GM23338 (cell line): ENCODE results near the gene IGF2BP2. TPM values are rescaled to one million over a fixed set of nuclear protein-coding genes. Genes with fewer than 3 reads are reported as not detected.

Experiments
- ATAC-seq: fragments of 200-7000 bp; cut with Tn5 transposase; 3 replicates; pipeline ENCODE4 v1.9.1; 2020
- DNase-seq: peaks from one replicate; pipeline ENCODE4 v3.0.0-alpha.2; 2015; ENCODE audit warnings: low spot score
- H2AFZ ChIP-seq: fragments of 200-600 bp; sonication (generic); 2 replicates; pipeline ENCODE4 v1.8.0; 2016; ENCODE audit warnings: antibody characterized with exemption, mild to moderate bottlenecking, moderate library complexity
- H3F3A ChIP-seq: fragments of 200-600 bp; sonication (generic); replicated peaks from 2 replicates; pipeline ENCODE4 v1.8.0; 2017; ENCODE audit warnings: antibody characterized with exemption, mixed run types, low read depth
- H3K27ac ChIP-seq: fragments of 200-600 bp; sonication (generic); 2 replicates; pipeline ENCODE4 v1.6.1; 2016; ENCODE audit warnings: low read depth
- H3K27me3 ChIP-seq: fragments of 200-600 bp; sonication (generic); 2 replicates; pipeline ENCODE4 v1.8.0; 2016; ENCODE audit warnings: mild to moderate bottlenecking, mixed run types, moderate library complexity; ENCODE audit not compliant: insufficient read depth
- H3K36me3 ChIP-seq: fragments of 200-600 bp; sonication (generic); 2 replicates; pipeline ENCODE4 v1.8.0; 2016; ENCODE audit warnings: mild to moderate bottlenecking; ENCODE audit not compliant: insufficient read depth
- H3K4me1 ChIP-seq: fragments of 200-600 bp; sonication (generic); 2 replicates; pipeline ENCODE4 v1.8.0; 2016; ENCODE audit warnings: mild to moderate bottlenecking, moderate library complexity; ENCODE audit not compliant: insufficient read depth
- H3K4me2 ChIP-seq: fragments of 200-600 bp; sonication (generic); 2 replicates; pipeline ENCODE4 v1.7.1; 2017; ENCODE audit warnings: mixed run types
- H3K4me3 ChIP-seq: fragments of 200-600 bp; sonication (generic); 2 replicates; pipeline ENCODE4 v1.6.1; 2016; ENCODE audit warnings: mixed run types
- H3K79me2 ChIP-seq: fragments of 200-600 bp; sonication (generic); replicated peaks from 2 replicates; pipeline ENCODE4 v1.8.0; 2017; ENCODE audit warnings: mild to moderate bottlenecking; ENCODE audit not compliant: insufficient read depth
- H3K9me2 ChIP-seq: fragments of 200-600 bp; sonication (generic); 2 replicates; pipeline ENCODE4 v1.8.0; 2017; ENCODE audit not compliant: insufficient read depth
- H4K20me1 ChIP-seq: fragments of 200-600 bp; sonication (generic); replicated peaks from 2 replicates; pipeline ENCODE4 v1.8.0; 2017; ENCODE audit warnings: mild to moderate bottlenecking; ENCODE audit not compliant: insufficient read depth
- H3K27ac Mint-ChIP-seq: 2 replicates; pipeline ENCODE4 v1.8.0; 2020; ENCODE audit warnings: inconsistent platforms, mild to moderate bottlenecking, moderate library complexity, mixed read lengths
- H3K27me3 Mint-ChIP-seq: 3 replicates; pipeline ENCODE4 v1.8.0; 2022; ENCODE audit warnings: low read depth, mild to moderate bottlenecking, moderate library complexity, mixed read lengths, inconsistent platforms; ENCODE audit not compliant: insufficient read depth, poor library complexity
- H3K36me3 Mint-ChIP-seq: 3 replicates; pipeline ENCODE4 v1.8.0; 2021; ENCODE audit warnings: low read depth, mild to moderate bottlenecking, inconsistent platforms, moderate library complexity, mixed read lengths
- H3K4me1 Mint-ChIP-seq: 3 replicates; pipeline ENCODE4 v1.8.0; 2020; ENCODE audit warnings: mild to moderate bottlenecking, inconsistent platforms, mixed read lengths
- H3K4me3 Mint-ChIP-seq: 3 replicates; pipeline ENCODE4 v1.8.0; 2021; ENCODE audit warnings: moderate library complexity, mild to moderate bottlenecking, inconsistent platforms, mixed read lengths
- H3K9me3 Mint-ChIP-seq: 3 replicates; pipeline ENCODE4 v1.8.0; 2020; ENCODE audit warnings: moderate library complexity, mild to moderate bottlenecking, inconsistent platforms, mixed read lengths
- CREB1 ChIP-seq: fragments of 250-450 bp; sonication (Bioruptor Pico); IDR thresholded peaks from 2 replicates; pipeline ENCODE4 v1.5.0; 2020; ENCODE audit warnings: low read depth, mild to moderate bottlenecking, moderate library complexity
- EZH2 ChIP-seq: fragments of 200-600 bp; sonication (generic); IDR thresholded peaks from one replicate; pipeline ENCODE4 v1.8.0; 2017; ENCODE audit warnings: antibody characterized with exemption, mild to moderate bottlenecking, low read depth; ENCODE audit not compliant: unreplicated experiment
- EZH2phosphoT487 ChIP-seq: fragments of 200-600 bp; sonication (generic); IDR thresholded peaks from one replicate; pipeline ENCODE4 v1.8.1; 2018; ENCODE audit warnings: antibody characterized with exemption; ENCODE audit not compliant: unreplicated experiment
- JUNB ChIP-seq: IDR thresholded peaks from one replicate; pipeline ENCODE4 v1.6.1; 2016; ENCODE audit warnings: antibody characterized with exemption; ENCODE audit not compliant: unreplicated experiment
- NANOG ChIP-seq: IDR thresholded peaks from 2 replicates; pipeline ENCODE4 v1.6.1; 2016; ENCODE audit warnings: antibody characterized with exemption, borderline replicate concordance
- POLR2AphosphoS5 ChIP-seq: IDR thresholded peaks from 2 replicates; pipeline ENCODE4 v1.6.1; 2016; ENCODE audit warnings: antibody characterized with exemption, low read depth
- STAT1 ChIP-seq: IDR thresholded peaks from one replicate; pipeline ENCODE4 v1.6.1; 2016; ENCODE audit warnings: antibody characterized with exemption; ENCODE audit not compliant: unreplicated experiment
- ZNF114 ChIP-seq: fragments of 250-450 bp; sonication (Bioruptor Pico); IDR thresholded peaks from 2 replicates; pipeline ENCODE4 v1.5.0; 2020; ENCODE audit warnings: mild to moderate bottlenecking, moderate library complexity
- ZNF331 ChIP-seq: fragments of 250-450 bp; sonication (Bioruptor Pico); IDR thresholded peaks from 2 replicates; pipeline ENCODE4 v1.5.0; 2020; ENCODE audit warnings: low read depth, mild to moderate bottlenecking, moderate library complexity
- polyA plus RNA-seq: library from polyadenylated mRNA; unstranded; fragments of >200 nt; fragmentation: Nextera tagmentation; extraction: Ambion mirVana; gene quantifications from 2 replicates; pipeline ENCODE4 v1.2.1, GENCODE V29; 2016
- total RNA-seq: library from RNA; depleted of rRNA; stranded (reverse); fragments of >200 nt; shearing (Covaris generic); gene quantifications from 2 replicates; pipeline ENCODE4 v1.2.3, GENCODE V29; 2014
- TF ChIP-seq, protein P1 (sequence below), 2 experiments: fragments of 200-600 bp in 1 of 2; sonication (generic) in 1 of 2; conservative IDR thresholded peaks; 2 replicates each; pipeline versions ENCODE4 v1.5.1 to v1.6.1; 2016 to 2017; ENCODE audit warnings: antibody characterized with exemption in 2 of 2, low read depth in 2 of 2, mild to moderate bottlenecking in 2 of 2, moderate library complexity in 1 of 2
- TF ChIP-seq, protein P2 (sequence below): IDR thresholded peaks from one replicate; pipeline ENCODE4 v1.6.1; 2018; ENCODE audit warnings: antibody characterized with exemption; ENCODE audit not compliant: unreplicated experiment
- TF ChIP-seq, protein P3 (sequence below): IDR thresholded peaks from 2 replicates; pipeline ENCODE4 v1.6.1; 2016; ENCODE audit warnings: antibody characterized with exemption

The IGF2BP2 gene
- total and polyA plus RNA-seq, 2 experiments from 2014 or later = 82.9 to 84.5 TPM

DNA sequence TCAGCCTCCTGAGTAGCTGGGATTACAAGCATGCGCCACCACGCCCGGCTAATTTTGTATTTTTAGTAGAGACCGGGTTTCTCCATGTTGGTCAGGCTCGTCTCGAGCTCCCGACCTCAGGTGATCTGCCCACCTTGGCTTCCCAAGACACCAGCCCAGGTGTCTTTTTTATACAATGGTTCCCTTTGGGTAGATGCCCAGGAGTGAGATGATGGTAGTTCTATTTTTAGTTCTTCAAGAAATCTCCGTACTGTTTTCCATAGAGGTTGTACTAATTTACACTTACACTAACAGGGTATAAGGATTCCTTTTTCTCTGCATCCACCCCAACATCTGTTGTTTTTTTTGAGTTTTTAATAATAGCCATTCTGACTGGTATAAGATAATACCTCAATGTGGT, 94.3 kb downstream of the IGF2BP2 start (continued):
- TF ChIP-seq, protein P1, sequence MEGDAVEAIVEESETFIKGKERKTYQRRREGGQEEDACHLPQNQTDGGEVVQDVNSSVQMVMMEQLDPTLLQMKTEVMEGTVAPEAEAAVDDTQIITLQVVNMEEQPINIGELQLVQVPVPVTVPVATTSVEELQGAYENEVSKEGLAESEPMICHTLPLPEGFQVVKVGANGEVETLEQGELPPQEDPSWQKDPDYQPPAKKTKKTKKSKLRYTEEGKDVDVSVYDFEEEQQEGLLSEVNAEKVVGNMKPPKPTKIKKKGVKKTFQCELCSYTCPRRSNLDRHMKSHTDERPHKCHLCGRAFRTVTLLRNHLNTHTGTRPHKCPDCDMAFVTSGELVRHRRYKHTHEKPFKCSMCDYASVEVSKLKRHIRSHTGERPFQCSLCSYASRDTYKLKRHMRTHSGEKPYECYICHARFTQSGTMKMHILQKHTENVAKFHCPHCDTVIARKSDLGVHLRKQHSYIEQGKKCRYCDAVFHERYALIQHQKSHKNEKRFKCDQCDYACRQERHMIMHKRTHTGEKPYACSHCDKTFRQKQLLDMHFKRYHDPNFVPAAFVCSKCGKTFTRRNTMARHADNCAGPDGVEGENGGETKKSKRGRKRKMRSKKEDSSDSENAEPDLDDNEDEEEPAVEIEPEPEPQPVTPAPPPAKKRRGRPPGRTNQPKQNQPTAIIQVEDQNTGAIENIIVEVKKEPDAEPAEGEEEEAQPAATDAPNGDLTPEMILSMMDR (conservative IDR thresholded peaks at IDR 0.05; ENCODE audit: low read depth in 2 of 2) = no peak
- TF ChIP-seq STAT1 = no peak

DNA sequence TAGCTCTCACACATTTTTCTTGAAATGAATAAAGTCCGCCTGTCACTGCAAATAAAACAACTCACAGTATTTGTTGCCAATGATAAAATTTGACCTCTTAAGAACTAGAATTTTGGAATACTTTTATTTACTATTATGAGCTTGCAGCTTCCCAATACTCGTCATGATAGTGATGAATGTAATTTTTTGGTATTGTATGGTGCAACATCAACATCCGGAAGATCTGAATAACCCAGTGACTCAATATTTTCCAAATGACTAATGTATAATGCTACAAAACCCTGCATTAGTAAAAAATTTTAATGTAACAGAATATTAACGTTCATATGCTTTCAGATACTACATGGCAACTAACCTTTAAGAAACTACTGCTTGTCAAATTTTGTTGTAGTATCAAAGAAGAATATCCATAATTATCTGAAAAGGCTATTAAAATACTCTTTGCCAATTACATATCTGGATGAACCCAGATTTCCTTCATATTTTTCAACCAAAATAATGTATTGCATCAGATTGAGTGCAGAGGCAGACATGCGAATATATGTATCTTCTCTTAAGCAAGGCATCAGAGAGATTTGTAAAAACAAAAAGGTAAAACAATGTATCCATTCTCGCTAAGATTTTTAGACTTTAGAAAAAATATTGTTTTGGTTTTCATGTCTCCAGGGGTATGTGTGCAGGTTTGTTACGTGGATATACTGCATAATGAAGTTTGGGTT, 95.3 kb downstream of the IGF2BP2 start:
- H3K9me2 ChIP-seq = no peaks in the 10 kb centered on the region
- Mint-ChIP-seq H3K36me3 (no peaks in the 10 kb centered on the region; the same call in 2 of the 3 replicates), H3K9me3 (no peaks in the 10 kb centered on the region), H3K4me1 (peaks cover 63% of the 10 kb centered on the region), H3K4me3 (no peak overlapping the region), H3K27ac (peak overlapping the region; percentile 88; the same call in 1 of the 2 replicates), H3K27me3 (peaks cover 8% of the 10 kb centered on the region)
- peak overlapping the region; percentile 71; the same call in 1 of the 2 replicates for H3K27ac ChIP-seq
- no peak for DNase-seq
- H3K4me1 ChIP-seq = peaks cover 72% of the 10 kb centered on the region
- no peak overlapping the region for H3K4me2 ChIP-seq
- no peaks in the 10 kb centered on the region for H3F3A ChIP-seq
- peaks cover 93% of the 10 kb centered on the region for H3K79me2 ChIP-seq
- no peak overlapping the region for H3K4me3 ChIP-seq
- no peaks in the 10 kb centered on the region for H3K27me3 ChIP-seq
- no peak for ATAC-seq
- H2AFZ ChIP-seq = no peak overlapping the region
- H3K36me3 ChIP-seq = no peaks in the 10 kb centered on the region
- peaks cover 34% of the 10 kb centered on the region; the same call in 1 of the 2 replicates for H4K20me1 ChIP-seq
- TF ChIP-seq STAT1 (no peak), EZH2phosphoT487 (no peak), CREB1 (CRISPR knock-in tag) (no peak), NANOG (no peak), ZNF331 (CRISPR knock-in tag) (no peak), EZH2 (no peak), ZNF114 (no peak), JUNB (no peak), POLR2AphosphoS5 (no peak)
- TF ChIP-seq, protein P2, sequence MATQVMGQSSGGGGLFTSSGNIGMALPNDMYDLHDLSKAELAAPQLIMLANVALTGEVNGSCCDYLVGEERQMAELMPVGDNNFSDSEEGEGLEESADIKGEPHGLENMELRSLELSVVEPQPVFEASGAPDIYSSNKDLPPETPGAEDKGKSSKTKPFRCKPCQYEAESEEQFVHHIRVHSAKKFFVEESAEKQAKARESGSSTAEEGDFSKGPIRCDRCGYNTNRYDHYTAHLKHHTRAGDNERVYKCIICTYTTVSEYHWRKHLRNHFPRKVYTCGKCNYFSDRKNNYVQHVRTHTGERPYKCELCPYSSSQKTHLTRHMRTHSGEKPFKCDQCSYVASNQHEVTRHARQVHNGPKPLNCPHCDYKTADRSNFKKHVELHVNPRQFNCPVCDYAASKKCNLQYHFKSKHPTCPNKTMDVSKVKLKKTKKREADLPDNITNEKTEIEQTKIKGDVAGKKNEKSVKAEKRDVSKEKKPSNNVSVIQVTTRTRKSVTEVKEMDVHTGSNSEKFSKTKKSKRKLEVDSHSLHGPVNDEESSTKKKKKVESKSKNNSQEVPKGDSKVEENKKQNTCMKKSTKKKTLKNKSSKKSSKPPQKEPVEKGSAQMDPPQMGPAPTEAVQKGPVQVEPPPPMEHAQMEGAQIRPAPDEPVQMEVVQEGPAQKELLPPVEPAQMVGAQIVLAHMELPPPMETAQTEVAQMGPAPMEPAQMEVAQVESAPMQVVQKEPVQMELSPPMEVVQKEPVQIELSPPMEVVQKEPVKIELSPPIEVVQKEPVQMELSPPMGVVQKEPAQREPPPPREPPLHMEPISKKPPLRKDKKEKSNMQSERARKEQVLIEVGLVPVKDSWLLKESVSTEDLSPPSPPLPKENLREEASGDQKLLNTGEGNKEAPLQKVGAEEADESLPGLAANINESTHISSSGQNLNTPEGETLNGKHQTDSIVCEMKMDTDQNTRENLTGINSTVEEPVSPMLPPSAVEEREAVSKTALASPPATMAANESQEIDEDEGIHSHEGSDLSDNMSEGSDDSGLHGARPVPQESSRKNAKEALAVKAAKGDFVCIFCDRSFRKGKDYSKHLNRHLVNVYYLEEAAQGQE = no peak
- TF ChIP-seq, protein P1 (conservative IDR thresholded peaks at IDR 0.05; ENCODE audit: low read depth in 2 of 2) = no peak
- TF ChIP-seq, protein P3, sequence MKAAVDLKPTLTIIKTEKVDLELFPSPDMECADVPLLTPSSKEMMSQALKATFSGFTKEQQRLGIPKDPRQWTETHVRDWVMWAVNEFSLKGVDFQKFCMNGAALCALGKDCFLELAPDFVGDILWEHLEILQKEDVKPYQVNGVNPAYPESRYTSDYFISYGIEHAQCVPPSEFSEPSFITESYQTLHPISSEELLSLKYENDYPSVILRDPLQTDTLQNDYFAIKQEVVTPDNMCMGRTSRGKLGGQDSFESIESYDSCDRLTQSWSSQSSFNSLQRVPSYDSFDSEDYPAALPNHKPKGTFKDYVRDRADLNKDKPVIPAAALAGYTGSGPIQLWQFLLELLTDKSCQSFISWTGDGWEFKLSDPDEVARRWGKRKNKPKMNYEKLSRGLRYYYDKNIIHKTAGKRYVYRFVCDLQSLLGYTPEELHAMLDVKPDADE = no peak
